DND-41 (cell line): Measurements from ENCODE around the gene C19orf73.
"Not testable (repeated sequence)": the region's sequence is repeated elsewhere in the genome, so short reads cannot be mapped to it uniquely, and the experiment has no call there.

ENCODE experiments used
- CTCF ChIP-seq: IDR thresholded peaks from 2 replicates; pipeline ENCODE4 v1.5.1; 2012; ENCODE audit warnings: borderline replicate concordance, low read length, moderate library complexity, mild to moderate bottlenecking; ENCODE audit not compliant: poor library complexity, severe bottlenecking; ENCODE audit errors: extremely low read depth
- EZH2 ChIP-seq: IDR thresholded peaks from 3 replicates; pipeline ENCODE4 v1.6.1; 2012; ENCODE audit warnings: borderline replicate concordance, low read depth, mild to moderate bottlenecking, moderate library complexity, low read length, inconsistent platforms; ENCODE audit not compliant: severe bottlenecking

GRCh38 chr19:49123285-49123684 lies 4.3 kb upstream of the C19orf73 start:
- TF ChIP-seq CTCF, EZH2: not testable (repeated sequence)
